ENCODE results near the gene DOCK11.

The DOCK11 gene

GRCh38 chrX:118521435-118521834 is 25.8 kb downstream of the DOCK11 start:
- no peak for DNase-seq (ENCODE audit: low read depth in 1 of 2, low spot score in 1 of 2)
- H3K27ac ChIP-seq (replicated peaks): no peak overlapping the region; the same call in 1 of the 2 replicates
- H3K27me3 ChIP-seq (ENCODE audit: insufficient read depth, poor library complexity, severe bottlenecking): no peaks in the 10 kb centered on the region
- H3K4me3 ChIP-seq (replicated peaks; ENCODE audit: insufficient read depth, low read length): no peak overlapping the region
- TF ChIP-seq CTCF (IDR thresholded peaks at IDR 0.05; ENCODE audit: insufficient read depth, low read length) (no peak), SPI1 (IDR thresholded peaks at IDR 0.05; ENCODE audit: borderline replicate concordance, low read depth) (no peak), POLR2AphosphoS5 (IDR thresholded peaks at IDR 0.05; ENCODE audit: low read depth) (no peak), GABPA (IDR thresholded peaks at IDR 0.05; ENCODE audit: low read depth) (no peak), REST (IDR thresholded peaks at IDR 0.05; ENCODE audit: insufficient replicate concordance, low read depth) (no peak)

GRCh38 chrX:118522230-118522926 is 26.8 kb downstream of the DOCK11 start:
- no peak for DNase-seq (ENCODE audit: low read depth in 1 of 2, low spot score in 1 of 2)
- Histone ChIP-seq H3K27ac (replicated peaks) (no peak overlapping the region), H3K4me3 (replicated peaks; ENCODE audit: insufficient read depth, low read length) (no peak overlapping the region), H3K27me3 (ENCODE audit: insufficient read depth, poor library complexity, severe bottlenecking) (no peaks in the 10 kb centered on the region)
- TF ChIP-seq GABPA (IDR thresholded peaks at IDR 0.05; ENCODE audit: low read depth): no peak
- TF ChIP-seq CTCF (IDR thresholded peaks at IDR 0.05; ENCODE audit: insufficient read depth, low read length): no peak
- TF ChIP-seq SPI1 (IDR thresholded peaks at IDR 0.05; ENCODE audit: borderline replicate concordance, low read depth): no peak
- TF ChIP-seq POLR2AphosphoS5 (IDR thresholded peaks at IDR 0.05; ENCODE audit: low read depth): no peak
- TF ChIP-seq REST (IDR thresholded peaks at IDR 0.05; ENCODE audit: insufficient replicate concordance, low read depth): no peak

GRCh38 chrX:118523920-118524319 is 28.3 kb downstream of the DOCK11 start:
- no peak for DNase-seq (ENCODE audit: low read depth in 1 of 2, low spot score in 1 of 2)
- TF ChIP-seq GABPA (IDR thresholded peaks at IDR 0.05; ENCODE audit: low read depth) (no peak), REST (IDR thresholded peaks at IDR 0.05; ENCODE audit: insufficient replicate concordance, low read depth) (no peak), SPI1 (IDR thresholded peaks at IDR 0.05; ENCODE audit: borderline replicate concordance, low read depth) (no peak), POLR2AphosphoS5 (IDR thresholded peaks at IDR 0.05; ENCODE audit: low read depth) (no peak), CTCF (IDR thresholded peaks at IDR 0.05; ENCODE audit: insufficient read depth, low read length) (no peak)

More at GRCh38 chrX:118523920-118524319, 28.3 kb downstream of the DOCK11 start:
- no peak overlapping the region for H3K27ac ChIP-seq (replicated peaks)
- no peak overlapping the region for H3K4me3 ChIP-seq (replicated peaks; ENCODE audit: insufficient read depth, low read length)
- H3K27me3 ChIP-seq (ENCODE audit: insufficient read depth, poor library complexity, severe bottlenecking): no peaks in the 10 kb centered on the region
